GM19395 (cell line): Measurements from ENCODE around the gene OBP2A.
"Not testable (repeated sequence)": the region's sequence is repeated elsewhere in the genome, so short reads cannot be mapped to it uniquely, and the experiment has no call there.

ENCODE experiments used
- ATAC-seq: cut with Tn5 transposase; IDR thresholded peaks from one replicate; pipeline ENCODE4 v1.9.1; 2021; ENCODE audit warnings: mild to moderate bottlenecking, moderate library complexity; ENCODE audit not compliant: unreplicated experiment

OBP2A gene

GRCh38 chr9:135509458-135509857, 36.5 kb upstream of the OBP2A start:
- ATAC-seq, result no peak

DNA sequence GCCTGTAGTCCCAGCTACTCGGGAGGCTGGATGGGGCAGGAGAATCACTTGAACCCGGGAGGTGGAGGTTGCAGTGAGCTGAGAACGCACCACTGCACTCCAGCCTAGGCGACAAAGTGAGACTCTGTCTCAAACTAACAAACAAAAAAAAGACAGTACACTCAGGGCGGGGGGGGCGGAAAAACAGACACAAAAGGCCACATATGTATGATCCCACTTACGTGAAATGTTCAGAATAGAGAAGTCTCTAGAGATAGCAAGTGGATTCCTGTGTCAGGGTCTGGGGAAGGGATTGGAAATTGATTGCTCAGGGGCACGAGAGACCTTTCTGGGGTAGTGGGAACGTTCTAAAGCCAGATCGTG, 33.7 kb upstream of the OBP2A start:
- ATAC-seq, result no peak

DNA sequence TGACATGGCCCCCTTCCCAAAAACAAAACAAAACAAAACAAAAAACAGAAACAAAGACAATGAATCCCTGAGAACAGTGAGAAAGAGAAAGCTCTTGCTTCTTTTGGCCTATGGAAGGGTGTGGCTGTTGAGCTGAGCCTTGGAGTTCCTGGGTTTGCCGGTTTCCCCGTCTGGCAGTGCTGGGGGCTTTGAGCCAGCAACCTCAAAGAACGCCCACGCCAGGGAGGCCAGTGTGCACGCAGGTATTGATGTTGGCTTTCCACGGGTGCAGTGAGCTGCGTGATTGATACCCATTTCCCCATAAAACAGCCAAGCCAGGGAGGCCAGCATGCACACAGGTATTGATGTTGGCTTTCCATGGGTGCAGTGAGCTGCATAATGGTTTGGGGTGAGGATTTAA, 33.0 kb upstream of the OBP2A start:
- ATAC-seq, result no peak

DNA sequence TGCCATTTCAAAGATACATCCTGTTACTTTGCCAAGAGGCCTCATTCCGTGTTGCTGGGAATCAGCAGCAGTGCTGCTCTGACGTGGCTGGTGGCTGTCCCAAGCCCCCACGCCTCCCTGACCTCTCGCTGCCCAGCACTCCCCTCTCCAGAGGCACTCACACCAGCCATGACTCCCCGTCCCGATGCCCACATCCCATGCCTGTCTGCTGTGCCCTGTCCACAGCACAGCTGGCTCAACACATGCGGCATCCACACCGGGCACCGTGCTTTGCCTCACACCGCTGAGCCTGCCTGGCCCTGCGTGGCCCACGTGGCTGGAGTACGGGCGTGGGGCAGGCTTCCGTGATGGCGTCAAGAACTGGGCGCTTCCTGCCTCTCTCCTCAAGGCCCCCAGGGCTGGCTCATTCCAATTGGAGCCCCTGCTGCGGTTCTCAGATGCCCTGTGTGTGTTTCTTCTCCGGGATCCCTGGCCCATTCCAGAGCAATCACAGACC, 32.5 kb upstream of the OBP2A start:
- no peak for ATAC-seq

GRCh38 chr9:135513906-135514305, 32.0 kb upstream of the OBP2A start:
- not testable (repeated sequence) for ATAC-seq

DNA sequence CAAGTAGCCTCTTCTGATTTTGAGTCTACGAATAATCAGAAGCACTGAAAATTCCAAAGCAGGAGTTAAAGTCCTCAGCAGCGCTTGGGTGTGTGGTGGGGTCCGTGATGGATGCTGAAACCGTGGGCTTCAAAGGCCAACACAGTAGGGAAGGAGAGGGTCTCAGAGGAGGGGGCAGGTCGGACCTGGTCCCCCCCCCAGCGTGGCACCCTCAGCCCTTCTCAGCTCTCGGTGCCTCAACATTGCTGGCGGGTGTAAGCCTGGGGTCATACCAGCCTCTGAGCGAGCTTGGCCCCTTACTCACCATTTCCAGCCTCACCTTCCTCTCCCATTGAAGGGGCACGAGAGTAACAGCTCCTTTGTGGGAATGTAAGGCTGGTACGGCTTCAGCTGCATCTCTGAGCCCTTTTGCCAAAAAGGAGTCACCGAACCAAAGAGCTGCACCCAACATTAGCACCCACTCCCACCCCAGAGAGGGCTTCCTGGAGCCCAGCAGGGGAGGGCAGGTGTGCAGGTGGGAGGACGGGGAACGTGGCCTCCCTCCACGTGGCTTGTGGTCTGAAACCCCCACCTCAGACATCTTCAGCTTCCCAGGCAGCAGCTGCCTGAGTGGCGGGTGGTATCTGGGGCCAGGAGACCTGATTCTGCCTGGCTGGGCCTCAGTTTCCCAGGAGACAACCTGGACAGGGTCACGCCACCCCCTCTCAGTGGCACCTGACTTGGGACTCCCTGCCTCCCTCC, 31.4 kb upstream of the OBP2A start:
- no peak for ATAC-seq

- no peak for ATAC-seq
Observed at GRCh38 chr9:135515083-135515951, 30.6 kb upstream of the OBP2A start.

GRCh38 chr9:135516132-135516860, 29.6 kb upstream of the OBP2A start:
- ATAC-seq, result no peak

- no peak for ATAC-seq
Observed at GRCh38 chr9:135517407-135517822, 28.5 kb upstream of the OBP2A start.

- no peak for ATAC-seq
Observed at GRCh38 chr9:135519179-135519971, 26.6 kb upstream of the OBP2A start.

DNA sequence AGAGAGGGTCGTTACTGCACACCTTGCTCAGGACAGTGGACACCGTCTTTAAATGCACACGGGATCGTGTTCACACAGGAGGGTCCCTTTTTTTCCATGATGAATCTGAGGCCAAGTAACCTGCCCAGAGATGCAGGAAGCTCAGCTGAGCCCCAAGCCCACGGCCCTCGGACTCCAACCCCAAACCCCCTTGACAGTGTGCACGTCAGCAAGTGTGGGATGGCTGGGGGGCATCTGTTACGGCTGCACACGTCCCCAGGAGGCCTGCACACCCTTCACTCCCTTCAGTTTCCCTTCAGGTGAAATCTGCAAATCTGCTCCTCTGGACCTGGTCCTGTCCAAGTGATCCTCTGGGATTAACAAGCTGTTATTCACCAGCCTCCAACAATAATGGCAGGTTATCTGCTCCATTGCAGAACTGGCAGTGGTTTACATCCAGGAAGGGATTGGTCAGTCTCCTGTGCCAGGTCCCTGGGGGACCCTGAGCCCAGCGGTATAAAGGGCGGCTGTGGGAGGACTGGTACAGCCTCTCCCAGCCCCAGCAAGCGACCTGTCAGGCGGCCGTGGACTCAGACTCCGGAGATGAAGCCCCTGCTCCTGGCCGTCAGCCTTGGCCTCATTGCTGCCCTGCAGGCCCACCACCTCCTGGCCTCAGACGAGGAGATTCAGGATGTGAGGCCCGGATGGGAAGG, 24.9 kb upstream of the OBP2A start, which contains the start of gene LCN1:
Gene LCN1 (plus strand): TSS at position 525 of the 692 bp plus-strand sequence. CDS start 58 bp downstream, at position 583.
- no peak for ATAC-seq

- no peak for ATAC-seq
Observed at GRCh38 chr9:135521608-135522095, 24.3 kb upstream of the OBP2A start.

GRCh38 chr9:135522137-135522877, 23.6 kb upstream of the OBP2A start:
- ATAC-seq, result no peak

DNA sequence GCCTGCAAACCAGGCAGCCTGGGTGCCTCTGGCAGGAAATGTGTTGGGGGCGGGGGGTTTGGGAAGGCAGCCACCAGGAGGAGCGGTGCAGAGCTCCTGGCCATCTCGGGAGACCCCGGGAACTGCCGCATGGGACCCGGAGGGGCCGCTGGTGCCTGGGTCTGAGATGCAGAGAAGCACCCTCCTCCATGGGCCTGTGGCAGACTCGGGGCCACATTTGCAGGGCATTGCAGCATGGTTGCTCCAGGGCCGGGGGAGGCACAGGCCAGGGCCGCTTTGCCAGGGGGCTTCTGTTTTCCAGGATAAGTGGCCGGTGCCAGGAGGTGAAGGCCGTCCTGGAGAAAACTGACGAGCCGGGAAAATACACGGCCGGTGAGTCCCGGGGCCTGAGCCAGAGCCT, 23.0 kb upstream of the OBP2A start:
- ATAC-seq, result no peak

DNA sequence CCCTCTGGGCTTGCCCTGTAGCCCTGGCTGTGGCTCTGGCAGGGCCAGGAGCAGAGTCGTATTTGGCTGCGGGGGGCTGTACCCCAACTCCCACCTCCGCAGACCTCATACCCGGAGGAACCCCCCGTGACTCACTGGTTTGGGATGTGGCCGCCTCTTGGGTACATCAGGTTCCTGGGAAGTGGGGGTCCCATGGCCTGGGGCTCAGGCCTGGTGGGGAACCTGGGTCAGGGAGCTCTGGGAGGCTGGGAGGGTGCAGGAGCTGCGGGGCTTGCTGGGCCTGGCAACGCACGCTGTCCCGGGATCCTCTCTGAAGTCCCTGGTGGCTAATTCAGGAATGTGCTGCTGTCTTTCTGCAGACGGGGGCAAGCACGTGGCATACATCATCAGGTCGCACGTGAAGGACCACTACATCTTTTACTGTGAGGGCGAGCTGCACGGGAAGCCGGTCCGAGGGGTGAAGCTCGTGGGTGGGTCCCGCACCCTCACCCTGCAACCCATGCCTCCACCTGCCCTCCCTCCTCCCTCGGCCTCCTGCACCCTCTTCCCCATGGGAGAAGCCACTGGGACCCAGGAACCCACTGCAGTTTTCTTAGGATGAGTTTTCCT, 22.3 kb upstream of the OBP2A start:
- no peak for ATAC-seq

DNA sequence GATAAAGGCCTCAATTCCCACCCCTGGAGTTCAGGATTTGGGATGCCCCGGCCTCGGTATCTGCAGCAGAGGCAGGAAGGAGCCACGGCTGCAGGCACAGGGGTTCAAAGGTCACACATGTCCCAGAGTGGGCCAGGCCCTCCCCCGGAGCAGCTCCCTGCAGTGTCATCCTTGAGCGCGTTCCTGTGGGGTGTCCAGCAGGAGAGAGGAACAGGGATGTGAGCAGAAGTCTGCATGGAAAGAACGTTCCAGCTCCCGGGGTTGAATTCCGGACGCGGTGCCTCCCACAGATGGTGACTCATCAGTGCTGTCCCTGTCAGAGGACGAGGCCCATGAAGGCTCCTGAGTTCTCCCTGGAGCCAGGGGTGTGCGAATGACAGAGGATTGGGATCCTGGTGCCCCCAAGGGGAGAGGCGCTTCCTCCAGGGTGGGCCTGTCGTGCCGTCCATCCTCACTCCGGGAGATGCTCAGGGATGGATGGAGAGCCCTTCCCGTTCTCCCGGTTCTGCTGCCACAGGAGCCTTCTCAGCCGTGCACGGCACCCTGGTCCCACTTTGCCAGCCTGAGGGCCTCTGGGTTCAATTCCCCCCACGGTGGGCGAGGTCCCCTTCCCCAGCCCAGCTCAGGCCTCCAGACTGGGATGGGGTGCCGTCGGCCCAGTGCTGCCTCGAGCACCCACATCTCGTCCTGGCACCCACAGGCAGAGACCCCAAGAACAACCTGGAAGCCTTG, 21.6 kb upstream of the OBP2A start:
- no peak for ATAC-seq

GRCh38 chr9:135525241-135526088, 20.5 kb upstream of the OBP2A start:
- no peak for ATAC-seq
